Stimulated activated CD4-positive, alpha-beta T cell treated with anti-CD3 and anti-CD28 coated beads, Interleukin-15, amount 100 ng/mL, for 48 hours (primary cell): ENCODE data around the gene SRR.

Experiments
- DNase-seq, 2 donors: peaks; one replicate each; pipeline ENCODE4 v3.0.0-alpha.2; 2020; ENCODE audit warnings: low read depth in 2 of 2

SRR gene

GRCh38 chr17:2371183-2372130 is 67.7 kb downstream of the SRR start:
- DNase-seq, result no peak

GRCh38 chr17:2372180-2372579 is 68.4 kb downstream of the SRR start:
- no peak for DNase-seq

- no peak for DNase-seq
Measured at GRCh38 chr17:2372681-2373080, 68.9 kb downstream of the SRR start.

- DNase-seq, result no peak
Measured at GRCh38 chr17:2373179-2373578, 69.4 kb downstream of the SRR start.
